Mucosa of gallbladder (tissue), 1 donor: ENCODE data around the gene HIPK2. TPM values are rescaled to one million over a fixed set of nuclear protein-coding genes. Genes with fewer than 3 reads are reported as not detected.
"Not testable (repeated sequence)": the region's sequence is repeated elsewhere in the genome, so short reads cannot be mapped to it uniquely, and the experiment has no call there.

Source experiments
- DNase-seq: peaks from one replicate; pipeline ENCODE4 v3.0.0-alpha.2; 2020; ENCODE audit warnings: low spot score
- total RNA-seq: library from RNA; stranded (reverse); gene quantifications from one replicate; pipeline ENCODE4 v1.2.1, GENCODE V29; 2021
- donor health status: DM: no; HTN: no; CAD: no.

HIPK2 gene
- total RNA-seq, 1 donor from 2014 or later = 49.0 TPM

GRCh38 chr7:139673762-139674161, 104.0 kb downstream of the HIPK2 start:
- no peak for DNase-seq

- DNase-seq = no peak
Measured at GRCh38 chr7:139673230-139673629, 104.6 kb downstream of the HIPK2 start.

GRCh38 chr7:139671967-139672366, 105.8 kb downstream of the HIPK2 start:
- no peak for DNase-seq

GRCh38 chr7:139670662-139671061, 107.1 kb downstream of the HIPK2 start:
- DNase-seq = not testable (repeated sequence)

- DNase-seq = no peak
Measured at GRCh38 chr7:139669106-139670061, 108.4 kb downstream of the HIPK2 start.

GRCh38 chr7:139667377-139667776, 110.4 kb downstream of the HIPK2 start:
- DNase-seq = no peak

GRCh38 chr7:139666501-139666900, 111.3 kb downstream of the HIPK2 start:
- no peak for DNase-seq

- no peak for DNase-seq
Measured at GRCh38 chr7:139664434-139664833, 113.4 kb downstream of the HIPK2 start.

GRCh38 chr7:139663608-139664177, 114.1 kb downstream of the HIPK2 start:
- no peak for DNase-seq

- DNase-seq = no peak
Measured at GRCh38 chr7:139661903-139662302, 115.9 kb downstream of the HIPK2 start.

GRCh38 chr7:139661043-139661440, 116.8 kb downstream of the HIPK2 start:
- DNase-seq = no peak

GRCh38 chr7:139660317-139661042, 117.3 kb downstream of the HIPK2 start:
- DNase-seq = no peak

GRCh38 chr7:139659922-139660316, 117.9 kb downstream of the HIPK2 start:
- DNase-seq = no peak

GRCh38 chr7:139658908-139659675, 118.7 kb downstream of the HIPK2 start:
- no peak for DNase-seq

GRCh38 chr7:139658296-139658695, 119.5 kb downstream of the HIPK2 start:
- no peak for DNase-seq

- no peak for DNase-seq
Measured at GRCh38 chr7:139657725-139658124, 120.1 kb downstream of the HIPK2 start.

- no peak for DNase-seq
Measured at GRCh38 chr7:139656387-139656786, 121.4 kb downstream of the HIPK2 start.

GRCh38 chr7:139655305-139655704, 122.5 kb downstream of the HIPK2 start:
- no peak for DNase-seq

GRCh38 chr7:139654276-139655181, 123.3 kb downstream of the HIPK2 start:
- no peak for DNase-seq

GRCh38 chr7:139651914-139652313, 125.9 kb downstream of the HIPK2 start:
- no peak for DNase-seq

GRCh38 chr7:139651308-139651707, 126.5 kb downstream of the HIPK2 start:
- DNase-seq = no peak
